Hematopoietic multipotent progenitor cell treated with erythropoietin and hydrocortisone succinate and interleukin-3 and kit ligand, for 8 days (in vitro differentiated cells): ENCODE data around the gene BLVRA.
"Not testable (repeated sequence)": the region's sequence is repeated elsewhere in the genome, so short reads cannot be mapped to it uniquely, and the experiment has no call there.

Experiments
- DNase-seq: peaks from one replicate; pipeline ENCODE4 v3.0.0-alpha.2; 2015

The BLVRA gene

DNA sequence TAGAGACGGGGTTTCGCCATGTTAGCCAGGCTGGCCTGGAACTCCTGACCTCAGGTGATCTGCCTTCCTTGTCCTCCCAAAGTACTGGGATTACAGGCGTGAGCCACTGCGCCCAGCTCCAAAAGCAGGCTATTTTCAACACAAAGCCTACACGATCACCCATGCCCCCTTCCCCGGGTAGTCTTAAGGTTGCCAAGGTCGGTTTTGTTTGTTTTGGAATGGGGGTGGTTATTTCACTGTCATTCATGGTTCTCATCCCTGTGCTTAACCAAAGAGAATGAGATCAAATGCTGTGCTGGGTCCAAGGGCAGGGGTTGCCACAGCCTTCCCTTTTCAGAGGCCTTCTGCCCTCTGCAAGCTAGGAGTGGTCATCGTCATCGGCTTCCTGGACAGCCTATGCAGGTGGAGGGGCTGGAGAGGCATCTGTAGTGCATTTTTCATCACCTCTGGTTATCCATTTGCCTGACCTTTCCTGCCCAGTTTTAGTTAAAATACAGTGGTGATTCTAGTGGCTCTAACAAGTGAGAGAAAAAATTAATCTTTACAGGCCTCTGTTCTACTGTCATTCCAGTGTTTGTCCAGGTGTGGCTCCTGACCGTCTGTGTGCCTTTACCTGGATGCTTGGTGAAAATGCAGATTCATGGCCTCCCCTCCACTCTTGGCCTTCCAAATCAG, 11.4 kb downstream of the BLVRA start:
- DNase-seq: no peak

DNA sequence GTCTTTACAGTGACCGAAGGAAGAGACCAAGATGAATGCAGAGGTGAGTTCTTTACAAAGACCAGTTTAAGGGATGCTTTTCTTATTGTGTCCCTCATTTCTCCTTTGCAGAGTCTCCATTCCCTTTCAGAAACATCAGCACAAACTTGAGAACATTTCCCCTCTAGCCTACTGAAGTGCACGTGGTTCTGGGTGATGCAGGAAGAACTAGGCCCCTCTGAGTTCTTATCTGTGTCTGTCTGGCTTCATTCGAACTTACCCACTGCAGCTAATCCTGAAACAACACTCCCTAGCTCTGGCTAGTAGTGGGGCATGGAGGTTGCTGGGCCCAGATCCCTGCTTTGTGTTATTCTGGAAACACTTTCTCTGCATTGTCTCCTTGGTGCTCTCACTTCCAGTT, 12.6 kb downstream of the BLVRA start:
- DNase-seq: peak; percentile 86

DNA sequence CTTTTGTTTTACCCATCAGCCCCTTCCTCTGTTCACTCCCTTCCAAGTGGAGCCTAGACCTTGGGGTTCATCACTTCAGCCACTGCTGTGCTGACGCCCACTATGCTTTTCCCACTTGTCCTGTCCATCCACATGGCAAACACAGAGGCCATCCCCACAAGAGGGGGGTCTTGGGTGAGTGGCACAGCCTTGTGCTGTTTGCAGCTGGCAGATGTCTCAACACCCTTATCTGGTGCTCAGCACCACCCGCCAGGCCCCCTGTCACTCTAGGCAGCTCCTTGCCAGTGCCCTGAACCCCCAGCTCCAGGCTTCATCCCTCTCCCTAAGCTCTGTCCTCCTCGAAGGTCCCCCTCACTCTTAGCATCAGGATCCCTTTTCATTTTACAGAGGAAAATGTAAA, 13.1 kb downstream of the BLVRA start:
- peak; percentile 64 for DNase-seq

DNA sequence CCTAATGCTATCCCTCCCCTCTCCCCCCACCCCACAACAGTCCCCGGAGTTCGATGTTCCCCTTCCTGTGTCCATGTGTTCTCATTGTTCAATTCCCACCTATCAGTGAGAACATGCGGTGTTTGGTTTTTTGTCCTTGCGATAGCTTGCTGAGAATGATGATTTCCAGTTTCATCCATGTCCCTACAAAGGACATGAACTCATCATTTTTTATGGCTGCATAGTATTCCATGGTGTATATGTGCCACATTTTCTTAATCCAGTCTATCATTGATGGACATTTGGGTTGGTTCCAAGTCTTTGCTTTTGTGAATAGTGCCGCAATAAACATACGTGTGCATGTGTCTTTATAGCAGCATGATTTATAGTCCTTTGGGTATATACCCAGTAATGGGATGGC, 14.8 kb downstream of the BLVRA start:
- not testable (repeated sequence) for DNase-seq

DNA sequence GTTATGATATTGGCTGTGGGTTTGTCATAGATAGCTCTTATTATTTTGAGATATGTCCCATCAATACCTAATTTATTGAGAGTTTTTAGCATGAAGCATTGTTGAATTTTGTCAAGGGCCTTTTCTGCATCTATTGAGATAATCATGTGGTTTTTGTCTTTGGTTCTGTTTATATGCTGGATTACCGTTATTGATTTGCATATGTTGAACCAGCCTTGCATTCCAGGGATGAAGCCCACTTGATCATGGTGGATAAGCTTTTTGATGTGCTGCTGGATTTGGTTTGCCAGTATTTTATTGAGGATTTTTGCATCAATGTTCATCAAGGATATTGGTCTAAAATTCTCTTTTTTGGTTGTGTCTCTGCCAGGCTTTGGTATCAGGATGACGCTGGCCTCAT, 16.8 kb downstream of the BLVRA start:
- DNase-seq: not testable (repeated sequence)

DNA sequence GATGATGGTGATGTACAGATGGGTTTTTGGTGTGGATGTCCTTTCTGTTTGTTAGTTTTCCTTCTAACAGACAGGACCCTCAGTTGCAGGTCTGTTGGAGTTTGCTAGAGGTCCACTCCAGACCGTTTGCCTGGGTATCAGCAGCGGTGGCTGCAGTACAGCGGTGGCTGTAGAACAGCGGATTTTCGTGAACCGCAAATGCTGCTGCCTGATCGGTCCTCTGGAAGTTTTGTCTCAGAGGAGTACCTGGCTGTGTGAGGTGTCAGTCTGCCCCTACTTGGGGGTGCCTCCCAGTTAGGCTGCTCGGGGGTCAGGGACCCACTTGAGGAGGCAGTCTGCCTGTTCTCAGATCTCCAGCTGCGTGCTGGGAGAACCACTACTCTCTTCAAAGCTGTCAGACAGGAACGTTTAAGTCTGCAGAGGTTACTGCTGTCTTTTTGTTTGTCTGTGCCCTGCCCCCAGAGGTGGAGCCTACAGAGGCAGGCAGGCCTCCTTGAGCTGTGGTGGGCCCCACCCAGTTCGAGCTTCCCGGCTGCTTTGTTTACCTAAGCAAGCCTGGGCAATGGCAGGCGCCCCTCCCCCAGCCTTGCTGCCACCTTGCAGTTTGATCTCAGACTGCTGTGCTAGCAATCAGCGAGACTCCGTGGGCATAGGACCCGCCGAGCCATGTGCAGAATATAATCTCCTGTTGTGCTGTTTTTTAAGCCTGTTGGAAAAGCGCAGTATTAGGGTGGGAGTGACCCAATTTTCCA, 20.0 kb downstream of the BLVRA start:
- not testable (repeated sequence) for DNase-seq

DNA sequence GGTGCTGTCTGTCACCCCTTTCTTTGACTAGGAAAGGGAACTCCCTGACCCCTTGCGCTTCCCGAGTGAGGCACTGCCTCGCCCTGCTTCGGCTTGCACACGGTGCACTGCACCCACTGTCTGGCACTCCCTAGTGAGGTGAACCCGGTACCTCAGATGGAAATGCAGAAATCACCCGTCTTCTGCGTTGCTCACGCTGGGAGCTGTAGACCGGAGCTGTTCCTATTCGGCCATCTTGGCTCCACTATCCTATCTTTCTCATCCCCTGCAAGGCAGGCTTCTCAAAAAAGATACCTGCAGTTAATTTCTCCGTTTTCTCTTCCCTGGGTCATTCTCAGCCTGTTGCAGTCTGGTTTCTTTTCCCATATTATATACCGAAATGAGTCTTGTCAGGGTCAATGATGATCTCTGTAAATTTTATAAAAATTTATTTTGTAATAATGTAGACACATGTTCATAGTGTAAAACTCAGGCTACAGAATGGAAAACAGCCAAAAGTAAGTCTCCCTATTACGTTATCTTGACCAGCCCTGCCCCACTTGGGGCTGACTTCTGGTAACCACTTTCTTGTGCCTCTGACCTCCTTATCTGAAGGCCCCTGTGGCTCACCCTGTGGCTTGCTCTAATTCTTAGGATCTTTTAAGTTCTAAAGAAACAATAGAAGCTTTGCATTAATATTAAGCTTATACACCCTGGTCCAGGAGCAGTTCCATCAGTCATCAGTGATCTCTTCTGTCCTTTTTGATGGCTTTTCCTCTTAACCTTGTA, 20.7 kb downstream of the BLVRA start:
- DNase-seq: peak; percentile 96

DNA sequence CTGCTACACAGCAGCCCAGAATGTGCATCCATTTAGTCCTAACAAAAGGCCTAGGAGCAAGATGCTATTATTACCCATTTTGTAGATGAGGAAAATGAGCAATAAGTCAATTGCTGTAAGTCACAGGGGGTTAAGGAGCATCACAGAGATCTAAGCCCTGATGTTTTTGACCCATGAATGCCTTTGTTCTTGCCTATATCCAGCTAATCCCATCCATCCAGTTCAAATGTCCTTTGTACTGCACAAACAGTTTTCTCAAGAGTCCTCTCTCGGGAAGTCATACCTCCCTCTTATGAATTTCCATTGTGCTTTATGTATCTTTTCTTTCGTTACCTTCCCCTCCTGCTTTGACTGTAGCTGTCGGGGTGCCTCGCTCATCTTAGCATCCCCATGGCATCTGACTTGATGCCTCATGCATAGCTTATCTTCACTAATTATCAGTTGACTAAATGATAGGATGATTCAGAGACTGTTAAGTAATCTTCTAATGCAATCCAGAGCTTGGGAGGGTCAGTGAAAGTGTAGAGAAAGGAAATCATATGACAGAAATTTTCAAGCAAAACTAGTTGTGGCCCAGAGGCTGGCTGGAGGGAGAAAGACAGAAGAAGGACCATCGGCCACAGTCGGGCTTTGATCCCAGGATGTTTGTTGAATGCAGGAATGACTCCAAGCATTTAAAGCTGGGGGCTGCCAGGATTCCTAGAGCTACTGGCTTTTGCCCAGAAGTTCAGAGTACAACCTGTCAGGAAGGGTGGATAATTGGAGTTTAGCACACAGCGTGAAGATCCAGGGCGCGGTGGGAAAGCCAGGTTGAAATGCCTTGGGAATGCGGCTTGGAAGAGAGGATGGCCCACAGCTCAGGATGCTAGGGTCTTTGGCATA, 23.5 kb downstream of the BLVRA start:
- DNase-seq: no peak

DNA sequence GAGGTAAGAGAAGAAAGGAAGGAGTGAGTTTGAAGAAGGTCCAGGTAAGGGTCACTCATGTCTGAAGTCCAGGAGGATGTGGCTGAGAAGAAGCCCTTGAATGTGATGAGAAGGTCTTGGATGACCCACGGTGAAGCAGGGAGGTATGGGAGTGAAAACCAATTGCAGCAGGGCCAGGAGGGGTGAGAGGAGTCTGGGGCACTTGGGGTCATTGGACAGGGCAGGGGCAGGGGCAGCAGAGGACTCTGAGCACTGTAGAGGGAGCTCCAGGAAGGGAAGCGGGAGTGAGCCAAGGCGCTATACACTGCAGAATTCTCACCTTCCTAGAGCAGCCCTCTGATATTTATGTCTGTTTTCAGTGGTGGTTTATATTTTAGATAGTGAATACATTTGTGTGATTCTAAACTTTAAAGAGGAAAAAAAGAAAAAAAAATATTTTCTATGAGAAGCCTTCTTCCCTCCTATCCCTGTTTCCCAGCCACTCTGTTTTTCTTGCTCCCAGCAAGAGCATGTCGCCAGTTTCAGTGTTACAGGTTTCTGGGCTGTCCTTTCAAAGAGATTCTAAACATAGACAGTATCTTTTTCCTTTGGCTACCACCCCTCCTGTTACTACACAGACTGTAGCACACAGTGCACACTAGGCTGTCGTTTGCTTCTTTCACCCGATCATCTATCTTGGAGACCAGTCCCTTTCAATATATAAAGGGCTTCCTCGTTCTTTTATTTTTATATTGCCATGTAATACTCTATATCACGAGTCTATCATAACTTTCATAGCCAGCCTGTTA, 24.5 kb downstream of the BLVRA start:
- no peak for DNase-seq

DNA sequence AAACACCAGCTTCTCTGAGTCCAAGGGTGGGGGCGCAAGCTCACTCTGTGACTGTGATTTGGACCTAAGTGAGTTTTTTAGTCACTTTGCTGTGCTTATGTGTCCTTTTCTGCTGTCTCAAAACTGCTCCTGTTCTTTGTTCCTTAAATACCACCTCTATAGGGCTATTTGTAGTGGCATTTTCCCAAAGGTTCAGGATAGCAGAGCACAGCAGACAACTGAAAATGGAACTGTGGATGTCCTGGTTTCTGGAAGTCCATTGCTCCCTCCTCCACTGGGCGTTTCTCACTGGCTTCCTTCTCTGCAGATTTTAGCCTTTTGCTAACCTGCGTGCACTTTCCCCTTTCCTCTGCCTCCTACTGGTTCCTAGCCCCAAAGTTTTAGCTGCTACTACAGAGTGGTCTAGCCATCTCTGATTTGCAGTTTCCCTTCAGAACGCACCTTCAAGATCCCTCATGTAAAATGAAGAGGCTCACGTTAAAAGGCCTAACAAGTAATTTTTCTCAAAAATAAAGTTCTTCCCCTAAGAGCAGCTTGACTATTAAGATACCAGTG, 25.6 kb downstream of the BLVRA start:
- no peak for DNase-seq

DNA sequence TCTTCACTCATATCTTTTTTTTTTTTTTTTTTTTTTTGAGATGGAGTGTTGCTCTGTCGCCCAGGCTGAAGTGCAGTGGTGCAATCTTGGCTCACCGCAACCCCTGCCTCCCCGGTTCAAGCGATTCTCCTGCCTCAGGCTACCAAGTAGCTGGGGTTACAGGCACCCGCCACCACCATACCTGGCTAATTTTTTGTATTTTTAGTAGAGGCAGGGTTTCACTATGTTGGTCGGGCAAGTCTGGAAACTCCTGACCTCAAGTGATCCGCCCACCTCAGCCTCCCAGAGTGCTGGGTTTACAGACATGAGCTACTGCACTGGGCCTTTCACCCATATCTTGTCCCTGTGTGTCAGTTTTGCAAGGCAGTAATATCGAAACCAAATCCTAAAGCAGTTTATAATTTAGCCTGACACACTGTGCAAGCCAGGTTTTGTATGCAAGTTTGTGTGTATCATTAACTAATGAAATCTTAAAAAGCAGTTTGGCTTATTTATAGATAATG, 26.2 kb downstream of the BLVRA start:
- peak; percentile 37 for DNase-seq

DNA sequence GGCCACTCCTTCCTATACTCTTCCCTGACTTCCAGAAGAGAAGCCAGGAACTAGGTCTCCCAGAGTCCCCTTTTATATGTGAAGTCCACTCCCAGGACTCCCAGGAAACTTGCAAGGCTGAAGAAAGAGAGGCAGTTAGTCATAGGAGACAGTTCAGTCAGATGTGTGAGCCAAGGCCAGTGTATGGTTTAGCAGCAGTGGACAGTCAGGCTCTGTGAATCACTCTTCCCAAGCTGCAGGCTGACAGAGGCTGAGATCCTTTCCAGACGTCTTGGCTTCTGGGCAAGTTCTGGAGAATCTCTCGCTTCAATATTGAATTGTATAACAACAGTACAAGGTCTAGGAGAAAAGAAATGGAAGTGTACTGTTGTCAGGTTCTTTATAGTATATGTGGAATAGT, 26.9 kb downstream of the BLVRA start:
- DNase-seq: no peak

DNA sequence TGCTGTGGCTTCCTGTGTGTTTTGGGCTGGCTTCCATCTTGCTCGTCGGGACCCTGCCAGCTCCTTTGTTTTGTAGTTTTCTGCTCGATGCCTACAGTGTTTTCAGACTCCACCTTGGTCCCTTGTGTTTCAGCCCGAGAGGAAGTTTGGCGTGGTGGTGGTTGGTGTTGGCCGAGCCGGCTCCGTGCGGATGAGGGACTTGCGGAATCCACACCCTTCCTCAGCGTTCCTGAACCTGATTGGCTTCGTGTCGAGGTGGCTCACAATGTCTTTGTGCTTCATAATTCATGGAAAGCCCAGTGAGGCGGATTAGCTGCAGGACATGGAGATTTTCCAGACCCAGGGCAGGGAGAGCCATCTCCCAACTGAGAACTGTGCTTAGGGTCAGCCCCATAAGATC, 29.3 kb downstream of the BLVRA start:
- DNase-seq: no peak

DNA sequence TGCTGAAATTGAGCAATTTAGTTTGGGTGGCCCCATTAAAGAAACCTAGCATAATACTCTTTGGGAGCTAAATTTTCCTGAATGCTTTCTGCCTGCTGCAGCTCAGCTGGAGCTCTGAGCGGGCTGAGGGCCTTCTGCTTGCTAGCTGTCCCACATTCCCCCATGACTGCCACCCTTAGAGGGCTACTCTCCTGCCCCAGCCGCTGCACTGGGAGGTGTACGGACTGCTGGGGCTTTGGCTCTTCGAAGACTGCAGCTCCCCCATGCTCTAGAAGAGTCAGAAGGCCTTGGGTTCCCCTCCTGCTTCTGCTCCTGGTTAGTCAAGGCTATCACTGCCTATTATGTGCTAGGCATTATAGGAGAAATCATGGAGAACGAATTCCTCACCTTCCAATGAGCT, 31.5 kb downstream of the BLVRA start:
- DNase-seq: no peak

DNA sequence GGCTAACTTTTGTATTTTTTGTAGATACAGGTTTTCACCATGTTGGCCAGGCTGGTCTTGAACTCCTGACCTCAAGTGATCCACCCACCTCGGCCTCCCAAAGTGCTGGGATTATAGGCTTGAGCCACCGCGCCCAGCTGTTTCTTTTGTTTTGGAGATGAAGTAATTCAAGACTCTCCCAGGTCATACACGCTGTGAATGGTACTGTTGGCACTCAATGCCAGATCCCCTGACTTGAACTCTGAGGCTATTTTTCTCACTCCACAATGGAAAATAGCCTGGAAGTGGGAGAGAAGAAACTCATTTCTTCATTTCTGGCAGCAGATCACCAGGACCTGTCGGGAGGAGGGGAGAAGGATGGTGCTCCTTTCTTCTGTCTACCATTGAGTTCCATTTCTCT, 32.4 kb downstream of the BLVRA start:
- no peak for DNase-seq

DNA sequence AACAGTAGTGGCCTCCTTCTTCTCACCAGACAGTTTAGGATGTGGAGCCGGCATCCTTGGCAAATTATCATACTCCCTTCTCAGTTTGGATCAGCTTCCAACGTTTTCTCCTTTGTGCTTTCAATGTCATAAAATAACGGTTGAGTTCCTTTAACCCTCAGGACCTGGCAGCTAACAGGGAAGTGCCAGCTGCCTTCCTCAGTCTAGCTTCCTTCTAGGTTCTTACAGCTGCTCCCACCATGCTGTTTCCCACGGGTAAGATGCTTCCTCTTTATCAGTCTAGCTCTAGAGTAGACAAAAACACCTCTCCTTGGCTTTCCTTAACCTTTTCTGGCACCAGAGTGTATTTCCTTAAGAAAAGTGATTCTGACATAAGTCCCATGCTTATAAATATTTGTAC, 33.2 kb downstream of the BLVRA start:
- no peak for DNase-seq

DNA sequence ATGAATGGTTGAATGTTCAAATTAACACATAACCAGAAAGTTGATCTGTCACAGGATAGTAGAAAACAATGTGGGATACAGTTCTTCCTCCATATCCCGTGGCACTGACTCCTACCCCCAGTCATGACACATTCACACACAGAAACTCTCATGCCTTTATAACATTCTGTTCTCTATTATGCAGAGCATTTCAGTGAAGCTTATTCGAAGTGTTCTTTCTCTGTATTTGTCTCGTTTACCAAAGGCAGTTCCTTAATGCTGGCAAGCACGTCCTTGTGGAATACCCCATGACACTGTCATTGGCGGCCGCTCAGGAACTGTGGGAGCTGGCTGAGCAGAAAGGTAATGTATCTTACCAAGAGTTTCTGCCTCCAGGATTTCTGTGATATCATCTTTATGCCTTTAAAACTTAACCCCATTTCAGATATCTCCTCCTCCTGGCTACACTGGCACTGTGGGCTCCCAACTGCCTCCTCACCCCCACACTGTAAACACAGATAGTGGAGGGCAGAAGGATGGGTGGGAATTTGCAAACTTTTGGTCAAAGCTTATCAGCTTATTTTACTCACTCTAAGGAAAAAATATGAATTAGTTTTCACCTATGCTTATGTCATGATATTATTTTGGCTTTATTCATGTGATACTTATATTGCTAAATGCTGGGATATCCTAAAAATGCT, 34.1 kb downstream of the BLVRA start:
- DNase-seq: peak; percentile 52

DNA sequence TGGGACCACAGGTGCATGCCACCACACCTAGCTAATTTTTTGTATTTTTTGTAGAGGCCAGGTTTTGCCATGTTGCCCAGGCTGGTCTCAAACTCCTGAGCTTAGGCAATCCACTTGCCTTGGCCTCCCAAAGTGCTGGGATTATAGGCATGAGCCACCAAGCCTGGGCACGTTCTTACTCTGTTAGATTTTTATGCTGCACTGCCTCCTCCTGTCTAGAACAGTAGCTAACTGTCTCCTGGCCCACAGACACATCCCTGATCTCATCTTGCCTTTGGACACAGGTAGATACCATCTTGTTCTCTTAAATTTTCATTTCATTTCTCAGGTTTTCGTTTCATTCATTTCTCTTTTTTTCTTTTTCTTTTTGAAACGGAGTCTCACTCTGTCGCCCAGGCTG, 41.1 kb downstream of the BLVRA start:
- DNase-seq: peak; percentile 60

DNA sequence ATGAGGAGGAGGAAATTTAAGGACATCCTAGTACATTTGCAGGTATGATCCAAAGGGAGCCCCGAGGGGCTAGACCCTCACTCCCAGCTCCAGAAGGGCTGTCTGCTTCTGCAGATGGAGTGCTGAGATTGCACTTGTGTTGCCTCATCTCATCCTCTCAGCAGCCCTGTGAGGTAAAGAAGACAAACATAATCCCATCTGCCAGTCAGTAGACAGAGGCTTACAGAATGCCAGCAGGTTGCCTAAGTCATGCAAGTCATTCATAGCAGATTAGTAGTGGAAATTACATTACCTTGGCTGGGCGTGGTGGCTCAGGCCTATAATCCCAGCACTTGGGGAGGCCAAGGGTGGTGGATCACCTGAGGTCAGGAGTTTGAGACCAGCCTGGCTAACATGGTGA, 45.4 kb downstream of the BLVRA start:
- DNase-seq: no peak

DNA sequence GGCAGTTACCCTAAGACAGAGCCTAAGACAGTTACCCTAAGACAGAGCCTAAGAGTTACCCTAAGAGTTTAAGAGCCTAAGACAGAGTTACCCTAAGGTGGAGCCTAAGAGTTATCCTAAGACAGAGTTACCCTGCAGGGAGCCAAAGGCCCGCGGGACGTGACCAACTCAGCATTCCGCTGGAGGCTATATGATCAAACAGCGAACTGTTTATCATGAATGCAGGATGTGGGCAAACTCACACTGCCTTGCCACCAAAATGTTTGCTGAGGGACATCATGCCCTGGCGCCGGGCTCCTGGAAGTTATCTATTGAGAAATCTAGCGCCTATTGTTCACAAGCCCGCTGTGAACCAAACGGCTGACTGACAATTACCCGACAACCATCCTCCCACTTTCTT, 49.9 kb downstream of the BLVRA start:
- DNase-seq: no peak
